GM18873 (cell line): Measurements from ENCODE around the gene FBF1.
"Not testable (repeated sequence)": the region's sequence is repeated elsewhere in the genome, so short reads cannot be mapped to it uniquely, and the experiment has no call there.

ENCODE experiments used
- ATAC-seq: cut with Tn5 transposase; IDR thresholded peaks from one replicate; pipeline ENCODE4 v1.9.1; 2021; ENCODE audit warnings: mild to moderate bottlenecking, moderate library complexity, moderate number of reproducible peaks; ENCODE audit not compliant: unreplicated experiment, low FRiP score

FBF1 gene, protein sequence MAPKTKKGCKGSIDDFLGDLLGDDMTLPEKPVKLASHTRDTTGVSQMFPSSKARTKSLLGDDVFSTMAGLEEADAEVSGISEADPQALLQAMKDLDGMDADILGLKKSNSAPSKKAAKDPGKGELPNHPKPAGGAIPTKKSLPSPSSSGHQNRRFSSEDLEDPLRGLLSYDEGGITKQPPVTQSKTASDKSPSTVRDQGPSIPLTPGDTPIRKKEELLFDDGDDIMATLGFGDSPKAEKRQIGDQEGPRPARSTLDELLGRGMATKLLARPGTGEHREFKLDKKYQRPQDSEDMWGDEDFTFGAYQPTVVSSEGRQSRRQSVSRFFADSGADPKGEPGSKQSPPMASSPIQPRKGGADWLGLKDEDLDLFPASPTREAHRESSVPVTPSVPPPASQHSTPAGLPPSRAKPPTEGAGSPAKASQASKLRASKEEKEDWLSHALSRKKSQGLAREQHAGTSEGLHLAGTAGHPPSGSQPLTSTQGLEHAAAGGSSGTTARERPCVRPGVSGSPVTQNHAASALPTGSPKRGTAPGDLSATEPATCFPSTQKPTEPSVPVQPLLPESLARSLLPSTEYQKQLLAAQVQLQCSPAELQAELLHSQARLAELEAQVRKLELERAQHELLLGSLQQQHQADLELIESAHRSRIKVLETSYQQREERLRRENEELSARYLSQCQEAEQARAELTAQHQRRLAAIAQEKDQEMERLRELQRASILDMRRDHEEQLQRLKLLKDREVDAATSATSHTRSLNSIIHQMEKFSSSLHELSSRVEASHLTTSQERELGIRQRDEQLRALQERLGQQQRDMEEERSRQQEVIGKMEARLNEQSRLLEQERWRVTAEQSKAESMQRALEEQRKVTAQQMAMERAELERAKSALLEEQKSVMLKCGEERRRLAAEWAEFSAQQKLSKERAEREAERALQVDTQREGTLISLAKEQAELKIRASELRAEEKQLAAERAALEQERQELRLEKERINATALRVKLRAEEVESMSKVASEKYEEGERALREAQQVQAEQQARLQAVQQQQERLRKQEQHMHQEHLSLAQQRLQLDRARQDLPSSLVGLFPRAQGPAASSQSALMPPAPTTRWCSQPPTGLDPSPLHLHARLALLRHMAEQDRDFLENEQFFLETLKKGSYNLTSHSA

DNA sequence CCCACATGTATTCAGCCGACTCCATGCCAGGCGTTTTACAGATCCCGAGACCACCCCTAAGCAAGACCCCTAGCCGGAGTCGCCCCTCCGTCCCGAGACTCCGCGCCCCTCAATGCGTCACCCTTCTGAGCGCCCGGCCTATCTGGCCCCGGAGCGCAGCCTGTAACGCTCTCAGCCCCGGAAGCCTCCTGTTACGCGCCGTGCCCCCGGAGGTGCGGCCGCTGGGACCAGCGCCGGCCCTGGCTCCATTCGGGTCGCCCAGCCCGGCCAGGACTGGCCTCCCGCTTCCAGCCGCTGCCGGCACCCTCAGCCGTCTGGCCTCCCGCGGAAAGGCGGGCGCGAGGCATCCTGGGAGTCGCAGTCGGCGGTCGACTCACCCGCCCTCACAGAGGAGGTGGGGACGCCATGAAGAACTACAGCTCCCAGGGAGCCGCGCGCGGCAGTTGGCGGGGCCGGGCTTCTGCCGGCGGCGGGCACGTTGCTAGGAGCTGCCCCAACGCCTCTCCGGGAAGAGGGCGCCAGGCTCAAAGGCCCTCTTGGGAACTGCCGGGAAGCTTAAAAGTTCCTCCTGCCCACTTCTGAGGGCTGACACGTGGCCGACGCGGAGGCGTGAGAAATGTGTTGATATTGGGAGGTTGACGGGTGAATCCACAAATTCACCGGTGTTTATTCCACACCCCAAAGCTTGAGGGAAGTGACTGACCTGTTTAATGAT is at the start of gene FBF1:
FBF1 (minus strand) TSS at position 316 of the 715 bp plus-strand sequence. CDS start 2,893 bp downstream, outside the sequence.
- ATAC-seq: peak; percentile 66

DNA sequence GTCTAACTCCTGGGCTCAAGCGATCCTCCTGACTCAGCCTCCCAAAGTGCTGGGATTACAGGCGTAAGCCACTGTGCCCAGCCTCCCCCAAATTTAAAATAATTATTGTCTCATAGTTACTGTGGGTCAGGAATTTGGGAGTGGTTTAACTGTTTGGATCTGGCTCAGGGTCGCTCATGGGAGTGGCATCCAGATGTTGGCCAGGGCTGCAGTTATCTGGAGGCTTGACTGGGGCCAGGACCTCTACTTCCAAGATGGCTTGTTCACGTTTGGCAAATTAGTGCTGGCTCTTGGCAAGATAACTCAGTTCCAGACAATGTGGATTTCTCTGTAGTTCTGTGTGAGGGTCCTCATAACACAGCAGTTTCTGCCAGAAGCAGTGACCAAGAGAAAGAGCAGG is 46.2 kb upstream of the FBF1 start:
- no peak for ATAC-seq

DNA sequence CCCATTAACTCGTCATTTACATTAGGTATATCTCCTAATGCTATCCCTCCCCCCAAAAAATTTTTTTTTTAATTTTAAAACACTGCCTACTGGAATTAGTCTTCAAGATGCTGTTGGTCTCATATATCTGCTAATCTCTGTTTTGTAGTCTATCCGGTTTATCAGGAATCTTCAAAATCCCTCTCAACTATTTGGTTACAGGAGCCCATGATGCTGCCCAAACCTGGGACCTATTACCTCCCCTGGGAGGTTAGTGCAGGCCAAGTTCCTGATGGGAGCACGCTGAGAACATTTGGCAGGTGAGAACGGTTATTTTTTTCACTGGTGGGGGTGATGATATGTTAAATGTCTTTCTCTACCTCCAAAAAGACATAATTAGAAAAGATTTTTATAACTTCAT is 45.1 kb upstream of the FBF1 start:
- ATAC-seq: no peak

DNA sequence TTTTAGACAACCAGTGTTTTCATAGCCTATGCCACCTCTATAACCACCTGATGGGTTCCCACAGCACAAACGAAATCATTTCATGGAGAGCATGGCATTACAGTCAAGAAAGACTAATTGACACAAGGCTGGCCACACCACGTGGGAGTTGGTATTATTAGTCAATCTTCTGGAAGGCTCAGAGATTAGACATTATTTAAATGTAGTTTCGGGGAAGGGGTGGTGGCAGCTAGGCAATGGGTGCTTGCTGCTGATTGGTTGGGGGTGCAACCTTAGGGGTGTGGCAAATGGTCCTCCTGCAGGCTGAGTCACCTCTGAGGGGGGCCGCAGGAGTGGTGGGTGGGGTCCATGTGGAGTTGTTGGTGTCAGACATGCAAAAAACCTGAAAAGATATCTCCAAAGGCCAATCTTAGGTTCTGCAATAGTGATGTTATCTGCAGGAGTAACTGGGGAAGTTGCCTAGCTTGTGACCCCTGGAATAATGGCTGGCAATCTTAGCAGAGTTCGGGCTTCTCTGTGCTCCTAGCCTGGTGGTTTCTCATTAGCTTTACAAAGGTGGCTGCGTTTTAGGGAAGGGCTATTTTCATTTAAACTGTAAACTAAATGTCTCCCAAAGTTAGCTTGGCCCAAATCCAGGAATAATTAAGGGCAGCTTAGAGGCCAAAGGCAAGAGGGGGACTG is 42.8 kb upstream of the FBF1 start:
- no peak for ATAC-seq

DNA sequence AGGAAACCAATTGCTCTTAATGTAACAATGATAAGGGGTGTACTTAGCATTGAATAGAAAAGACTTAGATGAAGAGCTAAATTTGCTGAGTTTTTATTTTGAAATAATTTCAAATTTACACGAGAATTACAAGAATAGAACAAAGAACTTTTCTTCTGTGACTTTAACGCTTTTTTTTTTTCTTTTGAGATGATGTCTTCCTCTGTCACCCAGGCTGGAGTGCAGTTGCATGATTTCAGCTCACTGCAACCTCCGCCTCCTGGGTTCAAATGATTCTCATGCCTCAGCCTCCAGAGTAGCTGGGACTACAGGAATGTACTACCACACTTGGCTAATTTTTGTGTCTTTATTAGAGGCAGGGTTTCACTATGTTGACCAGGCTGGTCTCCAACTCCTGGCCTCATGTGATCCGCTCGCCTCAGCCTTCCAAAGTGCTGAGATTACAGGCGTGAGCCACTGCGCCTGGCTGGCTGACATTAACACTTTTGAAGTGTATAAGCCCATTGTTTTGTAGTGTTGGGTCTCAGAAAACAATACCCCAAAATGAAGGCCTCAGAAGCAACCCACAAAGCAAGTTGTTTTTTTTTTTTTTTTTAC is 40.3 kb upstream of the FBF1 start:
- ATAC-seq: no peak

DNA sequence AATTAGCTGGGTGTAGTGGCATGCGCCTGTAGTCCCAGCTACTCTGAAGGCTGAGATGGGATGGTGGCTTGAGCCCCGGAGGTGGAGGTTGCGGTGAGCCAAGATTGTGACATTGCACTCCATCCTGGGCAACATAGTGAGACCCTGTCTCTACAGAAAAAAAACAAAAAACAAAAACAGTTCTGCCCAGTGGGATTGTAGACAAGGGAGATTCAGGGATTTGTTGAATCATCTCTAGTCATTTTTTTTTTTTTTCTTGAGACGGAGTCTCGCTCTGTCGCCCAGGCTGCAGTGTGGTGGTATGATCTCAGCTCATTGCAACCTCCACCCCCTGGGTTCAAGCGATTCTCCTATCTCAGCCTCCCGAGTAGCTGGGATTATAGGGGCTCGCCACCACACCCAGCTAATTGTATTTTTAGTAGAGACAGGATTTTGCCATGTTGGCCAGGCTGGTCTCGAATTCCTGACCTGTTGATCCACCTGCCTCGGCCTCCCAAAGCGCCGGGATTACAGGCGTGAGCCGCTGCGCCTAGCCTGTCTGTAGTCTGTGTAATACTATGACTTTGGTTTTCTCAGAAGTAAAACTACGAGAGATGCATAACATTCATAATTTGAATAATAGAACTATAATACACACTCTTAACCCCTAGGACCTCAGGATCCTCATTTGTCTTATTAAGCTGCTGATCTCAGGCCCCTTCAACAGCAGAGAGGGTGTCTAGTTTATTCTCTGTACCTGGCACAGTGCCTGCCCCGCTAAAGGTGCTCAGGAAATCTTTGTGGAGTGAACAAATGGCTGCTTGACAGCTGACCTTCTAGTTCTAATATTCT is 39.6 kb upstream of the FBF1 start:
- ATAC-seq: no peak

DNA sequence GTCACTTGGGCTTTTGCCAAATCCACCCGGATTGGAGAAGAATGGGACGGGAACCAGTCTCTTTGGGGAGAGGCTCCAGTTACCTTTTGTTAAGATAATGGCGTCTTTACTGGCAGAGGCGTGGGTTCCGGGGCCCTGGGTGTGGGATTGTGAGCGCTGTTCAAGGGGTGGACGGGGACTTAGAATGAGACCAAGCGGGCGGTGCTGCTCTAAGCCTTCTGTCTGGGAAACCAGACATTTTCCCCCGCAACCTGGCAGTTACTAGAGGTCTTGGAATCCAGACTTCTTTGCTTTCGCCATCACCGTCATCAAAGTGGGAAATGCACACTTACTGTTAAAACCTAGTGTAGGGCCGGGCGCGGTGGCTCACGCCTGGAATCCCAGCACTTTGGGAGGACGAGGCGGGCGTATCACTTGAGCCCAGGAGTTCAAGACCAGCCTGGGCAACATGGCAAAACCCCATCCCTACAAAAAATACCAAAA is 38.9 kb upstream of the FBF1 start:
- no peak for ATAC-seq

DNA sequence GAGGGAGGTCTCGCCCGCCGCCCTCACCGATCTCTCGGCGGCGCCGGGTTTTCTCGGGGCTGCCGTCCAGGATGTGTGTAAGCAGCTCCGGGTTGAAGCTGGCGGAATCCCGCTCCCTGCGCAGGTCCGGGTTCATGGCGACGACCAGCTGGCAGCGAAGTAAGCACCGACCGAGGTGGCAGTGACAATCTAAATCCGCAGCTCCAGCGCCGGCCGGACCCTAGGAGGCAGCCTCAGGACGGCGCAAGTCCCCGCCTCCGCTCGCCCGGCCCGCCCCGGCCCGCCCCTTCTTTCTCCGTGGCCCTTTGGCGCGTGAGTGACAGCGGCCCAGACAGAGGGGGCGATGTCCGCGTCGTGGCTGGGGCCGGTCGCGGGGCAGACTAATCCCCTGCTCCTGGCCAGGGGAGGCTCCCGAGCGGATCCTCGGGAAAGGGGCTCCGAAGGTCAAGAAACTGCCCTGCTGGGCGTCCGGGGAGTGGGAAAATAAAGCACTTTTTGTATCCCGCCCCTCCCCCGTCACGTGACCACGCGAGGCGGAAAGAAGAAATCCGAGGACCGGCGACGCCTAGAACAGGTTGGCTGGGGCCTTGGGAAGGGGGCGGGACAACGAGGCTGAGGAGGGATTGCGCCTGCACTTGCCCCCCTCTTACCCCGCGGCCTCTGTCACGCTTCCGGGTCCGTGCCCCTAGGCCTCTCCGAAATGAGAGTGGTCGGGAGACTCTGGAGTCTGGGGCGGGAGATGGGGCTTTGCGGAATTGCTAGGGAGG is 38.3 kb upstream of the FBF1 start, which contains the start of the genes ACOX1 and TEN1:
ACOX1 (minus strand) TSS at position 229 of the 767 bp plus-strand sequence; CDS start at position 136, 93 bp downstream.
TEN1 (plus strand) TSS at position 303 of the 767 bp plus-strand sequence. CDS start 6,953 bp downstream, outside the sequence.
- ATAC-seq: peak; percentile 80

DNA sequence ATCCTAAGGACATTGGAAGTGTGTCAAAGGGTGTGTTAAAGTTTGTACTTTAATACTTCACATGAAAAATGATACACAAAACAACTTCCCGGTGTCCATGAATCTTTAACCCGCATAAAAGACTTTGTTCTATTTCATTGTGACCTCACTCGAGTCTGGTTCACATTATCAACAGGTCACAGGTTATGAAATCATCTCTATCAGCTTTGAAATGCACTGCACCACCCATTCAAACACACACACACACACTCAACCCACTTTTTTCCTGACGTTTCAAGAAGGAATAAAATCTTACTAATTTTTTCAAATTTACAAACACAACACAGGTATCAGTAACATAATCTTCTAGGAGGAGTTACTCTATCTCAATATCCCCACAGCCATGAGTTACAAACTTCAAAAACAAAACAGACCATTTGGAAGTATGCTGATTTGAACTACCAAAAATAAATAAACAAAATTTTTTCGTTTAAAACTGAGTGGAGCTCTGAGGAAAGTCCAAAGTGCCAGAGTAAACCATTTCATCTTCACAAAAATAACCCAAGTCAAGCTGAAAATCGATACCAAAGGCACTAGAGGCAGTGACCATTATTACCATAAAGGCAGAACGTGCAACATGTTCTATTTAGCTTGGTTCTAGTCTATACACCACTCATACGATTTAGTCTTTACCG is 35.5 kb upstream of the FBF1 start:
- no peak for ATAC-seq

DNA sequence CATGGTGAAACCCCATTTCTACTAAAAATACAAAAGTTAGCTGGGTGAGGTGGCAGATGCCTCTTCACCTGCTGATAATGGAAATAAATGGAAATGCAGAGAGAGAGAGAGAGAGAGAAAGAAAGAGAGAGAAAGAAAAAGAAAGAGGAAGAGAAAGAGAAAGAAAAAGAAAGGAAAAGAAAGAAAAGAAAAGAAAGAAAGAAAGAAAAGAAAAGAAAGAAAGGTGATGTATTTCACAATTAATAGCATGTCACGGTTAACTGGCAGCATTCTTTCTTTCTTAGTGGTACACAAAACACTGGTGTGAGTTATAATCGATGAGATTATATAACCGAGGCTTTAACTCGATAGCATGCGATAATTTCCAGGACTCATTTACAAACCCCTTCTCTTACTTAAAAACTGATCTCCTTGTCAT is 34.9 kb upstream of the FBF1 start:
- no peak for ATAC-seq

DNA sequence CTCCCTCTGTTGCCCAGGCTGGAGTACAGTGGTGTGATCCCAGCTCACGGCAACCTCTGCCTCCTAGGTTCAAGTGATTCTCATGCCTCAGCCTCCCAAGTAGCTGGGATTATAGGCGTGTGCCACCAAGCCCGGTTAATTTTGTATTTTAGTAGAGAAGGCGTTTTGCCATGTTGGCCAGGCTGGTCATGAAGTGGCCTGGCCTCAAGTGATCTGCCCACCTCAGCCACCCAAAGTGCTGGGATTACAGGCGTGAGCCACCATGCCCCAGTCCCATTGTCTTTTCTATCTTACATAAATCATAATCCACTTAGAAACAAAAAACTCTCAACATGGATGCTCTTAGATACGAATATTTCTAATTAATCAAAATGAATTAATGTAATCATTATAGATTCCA is 34.3 kb upstream of the FBF1 start:
- not testable (repeated sequence) for ATAC-seq

DNA sequence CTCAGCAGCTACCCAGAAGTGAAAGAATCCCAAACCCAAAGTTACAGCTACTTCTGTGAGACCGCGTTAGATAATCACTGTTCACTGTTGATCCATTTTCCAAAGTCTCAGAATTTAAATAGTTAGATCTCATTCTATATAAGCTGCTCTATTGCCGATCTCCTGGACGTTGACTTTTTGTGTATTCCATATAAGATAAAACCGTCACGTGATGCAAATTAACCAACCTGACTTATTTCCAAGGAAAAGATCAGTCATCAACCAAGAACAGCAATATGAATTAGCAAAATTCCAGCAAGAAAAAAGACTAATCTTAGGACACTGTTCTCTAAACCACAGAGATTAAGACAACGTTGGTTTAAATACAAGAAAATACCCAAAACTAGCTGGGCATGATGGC is 29.8 kb upstream of the FBF1 start:
- no peak for ATAC-seq

DNA sequence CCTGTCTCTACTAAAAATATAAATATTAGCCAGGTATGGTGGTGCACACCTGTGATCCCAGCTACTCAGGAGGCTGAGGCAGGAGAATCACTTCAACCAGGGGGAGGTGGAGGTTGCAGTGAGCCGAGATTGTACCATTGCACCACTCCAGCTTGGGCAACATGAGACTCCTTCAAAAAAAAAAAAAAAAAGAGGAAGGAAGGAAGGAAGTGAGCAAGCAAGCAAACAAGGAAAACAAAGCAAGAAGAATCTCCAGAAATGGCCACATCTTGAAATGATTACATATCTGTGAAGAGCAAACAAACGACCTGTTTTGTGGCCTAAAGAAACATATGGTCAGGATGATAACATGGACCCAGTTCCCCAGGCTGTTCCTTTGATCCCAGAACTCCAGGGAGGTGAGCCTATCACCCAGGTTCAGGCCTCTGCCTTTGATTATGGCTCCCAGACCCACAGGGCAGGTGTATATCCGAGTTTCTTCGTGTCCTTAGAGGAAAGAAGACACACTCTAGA is 29.2 kb upstream of the FBF1 start:
- ATAC-seq: no peak

DNA sequence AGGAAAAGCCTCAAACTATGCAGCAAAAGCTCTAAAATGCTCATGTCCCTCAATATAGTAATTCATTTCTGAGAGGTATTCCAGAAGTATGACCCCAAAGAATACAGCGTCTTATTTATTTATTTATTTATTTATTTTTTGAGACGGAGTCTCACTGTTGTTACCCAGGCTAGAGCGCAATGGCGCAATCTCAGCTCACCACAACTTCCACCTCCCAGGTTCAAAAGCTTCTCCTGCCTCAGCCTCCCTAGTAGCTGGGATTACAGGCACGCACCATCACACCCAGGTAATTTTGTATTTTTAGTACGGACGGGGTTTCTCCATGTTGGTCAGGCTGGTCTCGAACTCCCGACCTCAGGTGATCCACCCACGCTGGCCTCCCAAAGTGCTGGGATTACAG is 28.2 kb upstream of the FBF1 start:
- not testable (repeated sequence) for ATAC-seq

DNA sequence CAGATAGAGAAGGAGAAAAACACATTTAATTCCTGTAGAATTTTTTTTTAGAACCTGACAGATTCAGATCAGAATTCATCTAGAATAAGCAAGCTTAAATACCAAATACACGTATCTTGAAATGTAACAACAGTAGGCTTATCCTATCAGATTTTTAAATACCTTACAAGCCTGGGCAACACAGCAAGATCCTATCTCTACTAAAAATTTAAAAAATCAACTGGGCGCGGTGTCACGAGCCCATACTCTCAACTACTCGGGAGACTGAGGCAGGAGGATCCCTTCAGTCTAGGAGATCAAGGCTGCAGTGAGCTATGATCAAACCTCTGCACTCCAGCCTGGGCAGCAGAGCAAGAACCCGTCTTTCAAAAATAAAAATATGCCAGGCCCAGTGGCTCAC is 24.6 kb upstream of the FBF1 start:
- ATAC-seq: no peak

DNA sequence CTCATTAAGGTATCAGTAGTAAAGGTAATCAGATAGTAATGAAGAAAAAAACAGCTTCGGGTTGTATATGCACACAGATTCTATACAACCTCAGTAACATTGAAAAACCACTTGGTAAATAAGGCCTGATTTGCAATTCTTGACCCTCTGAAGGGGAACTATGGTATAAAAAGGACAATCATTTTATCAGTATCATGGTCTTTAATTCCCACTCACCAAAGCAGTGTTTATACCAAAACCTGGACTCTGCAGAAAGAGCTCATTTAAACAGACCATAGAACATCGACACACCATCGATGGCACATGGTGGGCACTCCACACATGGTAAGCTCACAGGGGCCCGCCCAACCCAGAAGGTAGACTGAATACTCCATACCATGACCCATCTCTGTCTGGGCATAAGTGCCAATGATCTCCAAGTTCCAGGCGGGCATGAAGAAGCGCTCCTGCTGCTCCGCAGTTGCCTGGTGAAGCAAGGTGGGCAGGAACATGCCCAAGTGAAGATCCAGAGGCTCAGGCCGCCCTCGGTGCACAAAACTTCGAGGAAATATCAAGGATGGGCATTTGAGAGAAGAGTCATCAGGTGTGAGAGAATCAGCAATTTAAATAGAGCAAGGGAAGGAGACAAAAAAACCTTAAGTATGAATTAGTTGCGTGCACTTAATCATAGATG is 19.1 kb upstream of the FBF1 start:
- no peak for ATAC-seq
